ENCODE results near the gene REEP1. TPM values are rescaled to one million over a fixed set of nuclear protein-coding genes. Genes with fewer than 3 reads are reported as not detected.

REEP1 gene
- total RNA-seq, 4 donors from 2014 or later, result 46.1 to 95.1 (median 74.9) TPM

DNA sequence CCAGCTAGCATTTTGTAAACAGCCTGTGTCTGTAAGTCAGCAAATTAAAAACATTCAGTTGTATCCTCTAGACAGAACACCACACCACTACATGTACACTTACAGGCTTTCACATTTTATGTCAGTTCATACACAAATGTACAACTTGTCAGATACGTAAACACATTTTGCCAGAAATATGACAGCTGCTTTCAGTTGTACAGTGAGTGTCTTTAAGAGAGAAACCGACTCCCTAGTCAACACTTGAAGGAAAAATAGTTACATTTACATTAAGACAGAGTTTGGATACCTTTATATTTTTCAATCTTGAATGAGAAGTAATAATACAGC lies 123.0 kb downstream of the REEP1 start:
- 78% methylated on average over 2 of the region's 2 CpGs for WGBS
- Histone ChIP-seq H3K36me3 (peaks cover 27 to 53% (median 39%) of the 10 kb centered on the region in 4 donors), H3K4me3 (no peak overlapping the region), H3K4me1 (peaks cover 0 to 19% (median 13%) of the 10 kb centered on the region in 4 donors), H3K27me3 (no peaks in the 10 kb centered on the region), H3K9me3 (no peaks in the 10 kb centered on the region), H3K27ac (replicated peaks in 1 of 4) (peak overlapping the region; percentile 0 to 51 (median 22))
- no peak for DNase-seq (ENCODE audit: extremely low spot score)
- TF ChIP-seq, protein P1, sequence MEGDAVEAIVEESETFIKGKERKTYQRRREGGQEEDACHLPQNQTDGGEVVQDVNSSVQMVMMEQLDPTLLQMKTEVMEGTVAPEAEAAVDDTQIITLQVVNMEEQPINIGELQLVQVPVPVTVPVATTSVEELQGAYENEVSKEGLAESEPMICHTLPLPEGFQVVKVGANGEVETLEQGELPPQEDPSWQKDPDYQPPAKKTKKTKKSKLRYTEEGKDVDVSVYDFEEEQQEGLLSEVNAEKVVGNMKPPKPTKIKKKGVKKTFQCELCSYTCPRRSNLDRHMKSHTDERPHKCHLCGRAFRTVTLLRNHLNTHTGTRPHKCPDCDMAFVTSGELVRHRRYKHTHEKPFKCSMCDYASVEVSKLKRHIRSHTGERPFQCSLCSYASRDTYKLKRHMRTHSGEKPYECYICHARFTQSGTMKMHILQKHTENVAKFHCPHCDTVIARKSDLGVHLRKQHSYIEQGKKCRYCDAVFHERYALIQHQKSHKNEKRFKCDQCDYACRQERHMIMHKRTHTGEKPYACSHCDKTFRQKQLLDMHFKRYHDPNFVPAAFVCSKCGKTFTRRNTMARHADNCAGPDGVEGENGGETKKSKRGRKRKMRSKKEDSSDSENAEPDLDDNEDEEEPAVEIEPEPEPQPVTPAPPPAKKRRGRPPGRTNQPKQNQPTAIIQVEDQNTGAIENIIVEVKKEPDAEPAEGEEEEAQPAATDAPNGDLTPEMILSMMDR (IDR thresholded peaks at IDR 0.05), result no peak
- TF ChIP-seq POLR2AphosphoS5 (IDR thresholded peaks at IDR 0.05) (no peak), EP300 (IDR thresholded peaks at IDR 0.05) (no peak), POLR2A (IDR thresholded peaks at IDR 0.05; ENCODE audit: low read depth) (no peak)
- intact Hi-C loops (cut with DNase I), result no loop called here

DNA sequence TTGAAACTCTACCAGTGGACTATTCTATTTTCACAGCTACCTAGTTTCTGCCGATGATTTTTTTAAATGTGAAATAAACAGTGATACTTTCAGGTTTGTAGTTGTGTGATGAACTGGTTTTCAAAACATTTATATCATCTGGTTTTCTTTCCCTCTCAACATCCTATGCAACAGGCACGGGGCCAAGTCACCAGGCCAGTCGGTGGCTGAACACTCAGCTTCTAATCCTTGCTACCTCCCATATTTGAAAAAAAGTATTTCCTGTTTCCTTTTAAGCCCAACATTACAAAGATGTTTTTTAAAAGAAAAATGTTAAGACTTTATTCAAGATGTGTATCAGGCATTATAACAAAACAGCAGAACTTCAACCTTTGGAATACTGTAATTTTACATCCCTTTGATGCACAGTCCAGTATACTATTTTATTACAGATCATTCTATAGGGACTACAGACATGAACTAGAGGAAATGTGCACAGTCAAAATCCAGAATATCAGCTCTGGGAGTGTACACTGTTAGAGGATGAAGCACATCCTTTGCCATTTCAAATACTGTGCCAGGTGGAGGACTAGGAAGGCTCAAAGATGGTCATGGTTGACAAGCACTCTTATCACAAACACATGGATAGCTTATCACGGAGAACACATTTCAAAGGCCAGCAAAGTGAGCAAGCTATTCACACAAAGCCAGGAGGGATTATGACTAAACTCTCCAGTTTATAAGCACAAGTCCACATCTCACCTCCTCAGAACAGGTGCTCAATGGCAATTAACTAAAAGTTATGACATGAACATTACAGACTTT lies 123.5 kb downstream of the REEP1 start:
- Histone ChIP-seq H3K36me3 (peaks cover 32 to 59% (median 45%) of the 10 kb centered on the region in 4 donors), H3K4me1 (peaks cover 0 to 19% (median 13%) of the 10 kb centered on the region in 4 donors), H3K9me3 (no peaks in the 10 kb centered on the region), H3K4me3 (no peak overlapping the region), H3K27ac (replicated peaks in 1 of 4) (peak overlapping the region; percentile 10 to 51 (median 30)), H3K27me3 (no peaks in the 10 kb centered on the region)
- peak; percentile 47 for DNase-seq (ENCODE audit: extremely low spot score)
- intact Hi-C loops (cut with DNase I), result no loop called here
- TF ChIP-seq EP300 (IDR thresholded peaks at IDR 0.05) (no peak), POLR2A (IDR thresholded peaks at IDR 0.05; ENCODE audit: low read depth) (no peak), POLR2AphosphoS5 (IDR thresholded peaks at IDR 0.05) (no peak)
- TF ChIP-seq, protein P1 (IDR thresholded peaks at IDR 0.05), result no peak
- 39% methylated on average over 4 of the region's 4 CpGs for WGBS

DNA sequence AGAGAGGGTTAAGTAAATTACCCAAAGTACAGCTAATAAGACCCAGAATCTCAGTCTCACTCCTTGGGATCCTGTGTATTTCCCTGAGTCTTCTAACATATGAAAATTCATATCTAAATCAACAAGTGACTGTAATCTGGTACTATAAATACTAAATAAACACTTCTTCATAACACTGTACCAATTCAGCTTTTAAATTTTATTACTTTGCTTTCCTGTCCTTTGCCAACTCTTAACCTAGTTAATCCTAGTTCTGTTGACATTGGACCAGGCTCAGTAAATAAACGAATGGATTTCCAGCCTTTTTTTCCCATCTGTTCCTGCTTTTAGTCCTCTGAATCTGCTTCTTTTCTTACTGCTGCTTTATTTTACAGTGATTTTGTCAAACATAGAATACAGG lies 124.4 kb downstream of the REEP1 start:
- no peak overlapping the region for H3K4me3 ChIP-seq
- H3K27ac ChIP-seq (replicated peaks in 1 of 4), result peak overlapping the region; percentile 10 to 51 (median 30)
- DNase-seq (ENCODE audit: extremely low spot score), result no peak
- peaks cover 39 to 68% (median 54%) of the 10 kb centered on the region in 4 donors for H3K36me3 ChIP-seq
- no peaks in the 10 kb centered on the region for H3K9me3 ChIP-seq
- intact Hi-C loops (cut with DNase I), result no loop called here
- TF ChIP-seq EP300 (IDR thresholded peaks at IDR 0.05) (no peak), POLR2AphosphoS5 (IDR thresholded peaks at IDR 0.05) (no peak), POLR2A (IDR thresholded peaks at IDR 0.05; ENCODE audit: low read depth) (no peak)
- TF ChIP-seq, protein P1 (IDR thresholded peaks at IDR 0.05), result no peak
- 26% methylated on average over 1 of the region's 1 CpG for WGBS
- H3K4me1 ChIP-seq, result peaks cover 0 to 19% (median 13%) of the 10 kb centered on the region in 4 donors
- H3K27me3 ChIP-seq, result no peaks in the 10 kb centered on the region

DNA sequence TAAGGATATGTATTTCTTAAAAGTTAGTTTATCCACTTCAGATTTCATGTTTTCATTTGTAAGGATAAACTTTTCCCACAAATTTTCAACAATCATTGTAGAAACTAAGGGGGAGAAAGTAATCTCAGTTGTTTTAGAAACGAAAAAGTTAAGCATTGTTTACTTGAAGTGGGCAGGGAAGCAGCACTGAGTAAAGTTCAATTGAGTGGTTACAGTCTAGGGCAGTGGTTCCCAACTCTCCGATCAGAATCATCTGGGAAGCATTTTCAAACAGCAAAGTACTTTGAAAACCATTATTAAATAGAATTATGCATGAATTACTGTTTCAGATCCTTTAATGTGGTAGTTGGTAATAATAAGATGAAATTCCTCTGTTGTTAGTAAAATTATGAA lies 125.6 kb downstream of the REEP1 start:
- Histone ChIP-seq H3K27me3 (no peaks in the 10 kb centered on the region), H3K4me1 (peaks cover 0 to 19% (median 13%) of the 10 kb centered on the region in 4 donors), H3K9me3 (no peaks in the 10 kb centered on the region), H3K27ac (replicated peaks in 1 of 4) (no peak overlapping the region), H3K4me3 (no peak overlapping the region), H3K36me3 (peaks cover 50 to 80% (median 66%) of the 10 kb centered on the region in 4 donors)
- 76% methylated on average over 2 of the region's 2 CpGs for WGBS
- intact Hi-C loops (cut with DNase I), result no loop called here
- no peak for TF ChIP-seq EP300 (IDR thresholded peaks at IDR 0.05)
- no peak for TF ChIP-seq POLR2AphosphoS5 (IDR thresholded peaks at IDR 0.05)
- TF ChIP-seq POLR2A (IDR thresholded peaks at IDR 0.05; ENCODE audit: low read depth), result no peak
- TF ChIP-seq, protein P1 (IDR thresholded peaks at IDR 0.05), result no peak
- DNase-seq (ENCODE audit: extremely low spot score), result no peak

Measured in esophagus muscularis mucosa (tissue), 4 donors.